Measurements from ENCODE around the gene FBXL17. TPM values are rescaled to one million over a fixed set of nuclear protein-coding genes. Genes with fewer than 3 reads are reported as not detected.

Gene FBXL17
- total and polyA plus RNA-seq, 4 donors: 2.1 to 14.1 (median 6.3) TPM

GRCh38 chr5:107868650-107869409 lies 513.1 kb downstream of the FBXL17 start:
- no peaks in the 10 kb centered on the region for H3K36me3 ChIP-seq (ENCODE audit: control insufficient read depth in 4 of 4, insufficient read depth in 3 of 4, low read depth in 1 of 4, low read length in 3 of 4)
- H3K4me3 ChIP-seq (ENCODE audit: low read depth in 1 of 3, low read length in 3 of 3): no peak overlapping the region
- peaks cover 0 to 4% (median 3%) of the 10 kb centered on the region in 4 donors for H3K4me1 ChIP-seq (ENCODE audit: control insufficient read depth in 4 of 4, insufficient read depth in 4 of 4, low read length in 3 of 4)
- no peak for TF ChIP-seq SP1 (IDR thresholded peaks at IDR 0.05)
- no peak overlapping the region for H3K27ac ChIP-seq (ENCODE audit: low read depth in 1 of 2, low read length in 2 of 2)
- H3K9ac ChIP-seq (ENCODE audit: low read depth in 1 of 2, low read length in 2 of 2): no peak overlapping the region
- no peaks in the 10 kb centered on the region for H3K9me3 ChIP-seq (ENCODE audit: control insufficient read depth in 4 of 4, low read length in 3 of 4)
- no peak for DNase-seq (ENCODE audit: low spot score)
- 94% methylated on average over 7 of the region's 7 CpGs for WGBS
- H3K27me3 ChIP-seq (ENCODE audit: control insufficient read depth in 4 of 4, insufficient read depth in 4 of 4, low read length in 3 of 4): no peaks in the 10 kb centered on the region

GRCh38 chr5:107867266-107867665 lies 514.6 kb downstream of the FBXL17 start:
- Histone ChIP-seq H3K4me1 (ENCODE audit: control insufficient read depth in 4 of 4, insufficient read depth in 4 of 4, low read length in 3 of 4) (no peaks in the 10 kb centered on the region), H3K4me3 (ENCODE audit: low read depth in 1 of 3, low read length in 3 of 3) (no peak overlapping the region), H3K9me3 (ENCODE audit: control insufficient read depth in 4 of 4, low read length in 3 of 4) (no peaks in the 10 kb centered on the region), H3K9ac (ENCODE audit: low read depth in 1 of 2, low read length in 2 of 2) (no peak overlapping the region), H3K36me3 (ENCODE audit: control insufficient read depth in 4 of 4, insufficient read depth in 3 of 4, low read depth in 1 of 4, low read length in 3 of 4) (no peaks in the 10 kb centered on the region), H3K27ac (ENCODE audit: low read depth in 1 of 2, low read length in 2 of 2) (no peak overlapping the region), H3K27me3 (ENCODE audit: control insufficient read depth in 4 of 4, insufficient read depth in 4 of 4, low read length in 3 of 4) (no peaks in the 10 kb centered on the region)
- 92% methylated on average over 2 of the region's 2 CpGs for WGBS
- no peak for DNase-seq (ENCODE audit: low spot score)
- no peak for TF ChIP-seq YY1 (IDR thresholded peaks at IDR 0.05)
- no peak for TF ChIP-seq ZBTB33 (IDR thresholded peaks at IDR 0.05)
- TF ChIP-seq RAD21 (IDR thresholded peaks at IDR 0.05): no peak
- no peak for TF ChIP-seq NR2F2 (IDR thresholded peaks at IDR 0.05)

- no peaks in the 10 kb centered on the region for H3K36me3 ChIP-seq (ENCODE audit: control insufficient read depth in 4 of 4, insufficient read depth in 3 of 4, low read depth in 1 of 4, low read length in 3 of 4)
- no peak overlapping the region for H3K27ac ChIP-seq (ENCODE audit: low read depth in 1 of 2, low read length in 2 of 2)
- H3K9me3 ChIP-seq (ENCODE audit: control insufficient read depth in 4 of 4, low read length in 3 of 4): no peaks in the 10 kb centered on the region
- TF ChIP-seq FOXA1 (IDR thresholded peaks at IDR 0.05) (no peak), NR2F2 (IDR thresholded peaks at IDR 0.05) (no peak), CTCF (IDR thresholded peaks at IDR 0.05; ENCODE audit: low read depth, low read length, missing input control) (no peak), JUND (IDR thresholded peaks at IDR 0.05) (no peak), ATF3 (IDR thresholded peaks at IDR 0.05) (no peak), HNF4A (conservative IDR thresholded peaks at IDR 0.05) (no peak), FOXA2 (IDR thresholded peaks at IDR 0.05) (no peak)
- DNase-seq (ENCODE audit: low spot score): no peak
- no peaks in the 10 kb centered on the region for H3K4me1 ChIP-seq (ENCODE audit: control insufficient read depth in 4 of 4, insufficient read depth in 4 of 4, low read length in 3 of 4)
- H3K9ac ChIP-seq (ENCODE audit: low read depth in 1 of 2, low read length in 2 of 2): no peak overlapping the region
- H3K27me3 ChIP-seq (ENCODE audit: control insufficient read depth in 4 of 4, insufficient read depth in 4 of 4, low read length in 3 of 4): no peaks in the 10 kb centered on the region
- no peak overlapping the region for H3K4me3 ChIP-seq (ENCODE audit: low read depth in 1 of 3, low read length in 3 of 3)
- 94% methylated on average over 2 of the region's 2 CpGs for WGBS
These were observed 517.1 kb downstream of the FBXL17 start for GRCh38 chr5:107864793-107865192.

Data from liver (tissue), 9 donors.